IMR-90 (cell line): ENCODE results near the gene ST3GAL3.

Source experiments
- BHLHE40 ChIP-seq: fragments of 150-350 bp; IDR thresholded peaks from 2 replicates; pipeline ENCODE4 v1.6.1; 2016; ENCODE audit warnings: mild to moderate bottlenecking, low read depth, low read length
- CEBPB ChIP-seq: IDR thresholded peaks from 2 replicates; pipeline ENCODE4 v1.6.1; 2012; ENCODE audit warnings: low read depth, low read length, improper control_type of control experiment
- CTCF ChIP-seq: conservative IDR thresholded peaks from 2 replicates; pipeline ENCODE4 v1.5.1; 2012; ENCODE audit warnings: mild to moderate bottlenecking, low read depth, low read length, improper control_type of control experiment
- ELK1 ChIP-seq: fragments of 150-350 bp; IDR thresholded peaks from 2 replicates; pipeline ENCODE4 v1.6.1; 2016; ENCODE audit warnings: low read depth, mild to moderate bottlenecking, low read length, moderate library complexity, borderline replicate concordance
- FOS ChIP-seq: fragments of 150-350 bp; IDR thresholded peaks from 2 replicates; pipeline ENCODE4 v1.6.1; 2016; ENCODE audit warnings: low read depth, low read length
- MAFK ChIP-seq: IDR thresholded peaks from 2 replicates; pipeline ENCODE4 v1.6.1; 2012; ENCODE audit warnings: low read depth, low read length, improper control_type of control experiment
- MAZ ChIP-seq: IDR thresholded peaks from 2 replicates; pipeline ENCODE4 v1.6.1; 2012; ENCODE audit warnings: low read depth, mild to moderate bottlenecking, low read length, improper control_type of control experiment, moderate library complexity, borderline replicate concordance
- MXI1 ChIP-seq: IDR thresholded peaks from 2 replicates; pipeline ENCODE4 v1.6.1; 2012; ENCODE audit warnings: low read depth, mild to moderate bottlenecking, low read length, moderate library complexity, borderline replicate concordance
- POLR2A ChIP-seq: IDR thresholded peaks from 2 replicates; pipeline ENCODE4 v1.6.1; 2012; ENCODE audit warnings: mild to moderate bottlenecking, low read depth, low read length
- RAD21 ChIP-seq: IDR thresholded peaks from 2 replicates; pipeline ENCODE4 v1.6.1; 2012; ENCODE audit warnings: low read length, improper control_type of control experiment
- SMC3 ChIP-seq: fragments of 150-350 bp; IDR thresholded peaks from 2 replicates; pipeline ENCODE4 v1.6.1; 2016; ENCODE audit warnings: low read depth, mild to moderate bottlenecking, antibody characterized with exemption, low read length, moderate library complexity
- USF2 ChIP-seq: fragments of 150-350 bp; IDR thresholded peaks from 2 replicates; pipeline ENCODE4 v1.6.1; 2017; ENCODE audit warnings: mild to moderate bottlenecking, antibody characterized with exemption, low read length, low read depth

GRCh38 chr1:43934101-43934985 lies 227.0 kb downstream of the ST3GAL3 start:
- TF ChIP-seq POLR2A = no peak
- TF ChIP-seq CTCF = peak; percentile 84
- TF ChIP-seq MXI1 = no peak
- peak; percentile 87 for TF ChIP-seq RAD21
- no peak for TF ChIP-seq ELK1
- no peak for TF ChIP-seq USF2
- TF ChIP-seq MAZ = peak; percentile 19; the same call in 1 of the 2 replicates
- TF ChIP-seq BHLHE40 = no peak
- TF ChIP-seq MAFK = no peak
- no peak for TF ChIP-seq CEBPB
- TF ChIP-seq FOS = no peak
- TF ChIP-seq SMC3 = peak; percentile 81
